ENCODE results near the gene MAGEB16.

The MAGEB16 gene

DNA sequence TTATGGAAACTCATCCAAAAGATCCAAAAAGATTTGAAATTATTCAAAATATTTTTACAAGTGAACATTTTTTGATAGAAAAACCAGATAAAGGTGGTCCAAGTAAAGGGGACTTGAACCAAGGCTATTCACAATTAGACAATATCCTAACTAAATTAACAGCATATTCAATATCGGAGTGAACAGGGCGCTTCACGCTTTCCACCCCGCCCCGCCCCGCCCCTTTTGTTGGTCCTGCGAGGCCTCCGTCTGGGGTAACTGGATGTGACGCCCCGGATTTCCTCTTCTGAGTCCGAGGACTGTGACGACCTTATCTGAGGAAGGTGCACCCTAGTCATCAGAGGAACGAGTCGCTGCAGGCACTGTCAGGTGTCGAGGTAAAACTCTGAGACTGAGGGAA lies at the start of gene MAGEB16:
MAGEB16 (plus strand) TSS at position 301 of the 400 bp plus-strand sequence. CDS start 3,855 bp downstream, outside the sequence.
- no peak for DNase-seq (ENCODE audit: low read depth in 1 of 2, low spot score in 1 of 2)

DNA sequence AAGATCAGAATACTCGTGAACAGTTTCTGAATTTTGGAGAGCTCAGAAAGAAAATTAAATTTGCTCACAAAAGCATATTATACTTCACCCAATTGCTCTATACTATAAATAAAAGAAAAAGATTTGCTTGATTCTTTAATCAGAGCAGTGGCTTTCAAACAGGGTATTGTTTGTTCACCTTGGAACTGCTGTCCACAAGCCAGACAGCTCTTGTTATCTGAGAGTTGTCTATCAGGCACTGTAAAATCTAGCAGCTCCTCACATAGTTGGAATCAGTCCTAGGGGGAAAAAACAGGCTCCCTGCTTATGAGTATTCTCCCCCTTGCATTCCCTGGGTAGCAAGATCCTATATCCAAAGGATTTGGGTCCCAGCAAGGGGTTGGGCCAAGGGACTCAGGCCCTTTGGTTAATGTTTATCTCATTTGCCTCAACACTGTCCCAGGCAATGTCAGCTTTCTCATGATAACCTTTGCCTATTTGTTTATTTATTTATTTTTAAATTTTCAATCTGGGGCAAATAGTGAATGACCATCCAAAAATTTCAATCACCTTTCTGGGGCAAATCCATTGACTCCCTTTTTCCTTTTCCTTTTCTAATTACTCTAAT lies 24.1 kb upstream of the MAGEB16 start:
- DNase-seq (ENCODE audit: low read depth in 1 of 2, low spot score in 1 of 2): no peak

DNA sequence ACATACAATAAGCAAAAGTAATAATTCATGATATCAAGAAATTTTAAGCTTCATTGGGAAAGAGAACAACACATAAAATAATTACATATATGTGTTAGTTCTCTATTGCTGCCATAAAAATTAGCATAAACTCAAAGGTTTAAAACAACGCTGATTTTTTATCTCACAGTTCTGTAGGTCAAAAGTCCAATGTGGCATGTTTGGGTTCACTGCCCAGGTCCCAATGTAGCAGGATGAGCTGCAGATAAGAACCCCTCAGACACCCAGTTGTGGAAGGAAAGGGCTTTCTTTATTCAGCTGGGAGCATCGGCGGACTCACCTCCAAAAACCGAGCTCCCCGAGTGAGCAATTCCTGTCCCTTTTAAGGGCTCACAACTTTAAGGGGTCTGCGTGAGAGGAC lies 13.1 kb upstream of the MAGEB16 start:
- DNase-seq (ENCODE audit: low read depth in 1 of 2, low spot score in 1 of 2): no peak

DNA sequence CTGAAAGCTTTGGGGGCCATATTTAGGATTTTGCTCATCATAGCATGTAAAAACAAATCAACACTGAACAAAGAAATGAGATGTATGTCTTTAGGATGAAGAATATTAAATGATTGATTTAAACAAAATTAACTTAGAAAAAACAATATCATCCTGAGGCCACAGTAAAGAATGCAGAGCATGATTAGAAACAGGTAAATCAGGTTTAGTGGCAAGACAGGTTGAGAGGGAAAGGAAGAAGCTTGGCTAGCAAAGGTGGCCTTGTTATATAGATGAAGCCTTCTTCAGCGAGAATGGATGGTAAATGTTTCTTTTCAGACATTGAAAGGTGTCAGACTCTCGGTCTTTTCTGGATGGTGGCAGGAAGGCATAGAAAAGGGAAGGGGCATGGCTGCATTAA lies 11.9 kb upstream of the MAGEB16 start:
- no peak for DNase-seq (ENCODE audit: low read depth in 1 of 2, low spot score in 1 of 2)

DNA sequence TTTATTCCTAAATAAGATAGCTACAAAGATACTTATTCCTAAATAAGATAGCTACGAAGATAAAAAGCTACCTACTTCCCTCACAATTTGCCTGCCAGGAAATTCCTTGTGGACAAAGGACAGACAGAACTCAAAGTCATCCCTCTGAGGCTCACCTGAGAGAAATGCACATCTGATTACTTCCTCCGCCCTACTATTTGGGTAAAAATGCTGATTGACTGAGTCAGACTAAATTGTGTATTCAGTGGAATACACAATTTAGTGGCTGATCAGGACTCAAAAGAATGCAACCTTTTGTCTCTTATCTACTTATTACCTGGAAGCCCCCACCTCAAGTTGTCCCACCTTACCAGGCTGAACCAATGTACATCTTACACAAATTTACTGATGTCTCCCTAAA lies 10.3 kb upstream of the MAGEB16 start:
- no peak for DNase-seq (ENCODE audit: low read depth in 1 of 2, low spot score in 1 of 2)

DNA sequence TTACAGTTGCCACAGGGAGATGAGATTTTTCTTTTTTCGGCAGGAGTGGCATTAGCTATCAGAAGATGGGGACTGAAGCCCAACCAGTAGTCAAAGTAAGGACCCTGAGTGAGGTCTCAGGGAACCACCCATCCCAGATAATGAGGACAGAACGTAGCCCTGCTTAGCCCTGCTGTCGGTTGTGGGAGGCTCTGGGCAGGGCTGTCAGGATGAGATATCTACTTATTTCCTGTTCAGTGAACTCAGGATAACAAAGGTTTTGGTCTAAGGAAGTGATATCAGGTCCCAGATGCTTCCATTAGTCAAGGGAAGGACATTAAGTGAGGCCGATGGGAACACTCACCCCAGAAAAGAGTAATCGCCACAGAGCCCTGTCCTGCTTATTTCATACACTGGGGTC lies 2.3 kb downstream of the MAGEB16 start:
- no peak for DNase-seq (ENCODE audit: low read depth in 1 of 2, low spot score in 1 of 2)

DNA sequence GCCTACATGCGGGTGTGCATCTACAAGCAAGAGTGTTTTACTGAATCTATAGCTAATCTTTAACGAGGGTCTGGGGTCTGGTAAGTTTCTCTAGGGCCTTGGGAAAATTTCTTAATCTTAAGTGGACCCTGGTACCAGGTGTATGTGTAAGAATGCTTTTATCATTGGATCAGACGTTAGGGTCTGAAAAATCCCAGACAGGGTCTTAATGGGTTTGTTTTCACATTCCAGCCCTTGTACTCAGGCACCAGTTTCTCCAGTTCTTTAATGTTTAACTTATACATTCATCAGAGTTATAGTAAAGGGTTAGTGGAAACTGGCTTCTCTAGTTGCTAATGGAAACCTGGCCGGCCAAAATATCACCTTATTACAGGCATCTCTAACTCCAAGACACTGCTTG lies 11.6 kb downstream of the MAGEB16 start:
- no peak for DNase-seq (ENCODE audit: low read depth in 1 of 2, low spot score in 1 of 2)

DNA sequence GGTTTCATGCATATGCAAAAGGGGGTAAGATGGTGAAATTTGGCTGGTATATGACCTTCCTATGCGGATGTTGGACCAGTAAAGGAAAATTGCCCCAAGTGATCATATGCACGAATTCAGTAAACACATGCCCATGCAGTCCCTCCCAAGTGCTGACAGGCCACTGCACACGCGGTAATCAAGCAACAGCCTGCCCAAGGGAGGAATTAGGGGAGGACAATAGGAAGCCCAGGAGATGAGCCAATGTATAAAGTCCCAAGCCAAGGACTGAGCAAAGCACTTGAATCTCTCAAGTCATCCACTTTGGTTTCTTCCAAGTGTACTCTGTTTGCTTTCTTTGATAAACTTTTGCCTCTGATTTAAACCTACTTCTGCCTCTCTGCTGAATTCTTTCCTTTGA lies 21.1 kb downstream of the MAGEB16 start:
- DNase-seq (ENCODE audit: low read depth in 1 of 2, low spot score in 1 of 2): no peak

DNA sequence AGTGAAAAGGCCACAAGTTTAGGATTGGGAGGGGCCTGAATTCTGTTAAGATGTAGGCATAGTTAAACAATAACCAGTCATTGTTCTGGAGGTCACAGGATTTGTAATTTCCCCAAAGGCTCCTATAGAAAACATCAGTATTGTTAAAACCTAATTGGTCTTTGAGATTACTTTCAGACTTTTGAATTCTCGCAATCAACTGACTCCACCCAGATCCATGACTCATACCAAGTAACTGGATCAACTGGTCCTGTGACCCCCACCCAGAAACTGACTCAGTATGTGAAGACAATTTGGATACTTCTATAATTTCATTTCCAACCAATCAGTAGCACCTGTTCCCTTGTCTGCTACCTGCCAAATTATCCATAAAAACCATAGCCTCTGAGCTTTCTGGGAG lies 28.4 kb downstream of the MAGEB16 start:
- no peak for DNase-seq (ENCODE audit: low read depth in 1 of 2, low spot score in 1 of 2)

DNA sequence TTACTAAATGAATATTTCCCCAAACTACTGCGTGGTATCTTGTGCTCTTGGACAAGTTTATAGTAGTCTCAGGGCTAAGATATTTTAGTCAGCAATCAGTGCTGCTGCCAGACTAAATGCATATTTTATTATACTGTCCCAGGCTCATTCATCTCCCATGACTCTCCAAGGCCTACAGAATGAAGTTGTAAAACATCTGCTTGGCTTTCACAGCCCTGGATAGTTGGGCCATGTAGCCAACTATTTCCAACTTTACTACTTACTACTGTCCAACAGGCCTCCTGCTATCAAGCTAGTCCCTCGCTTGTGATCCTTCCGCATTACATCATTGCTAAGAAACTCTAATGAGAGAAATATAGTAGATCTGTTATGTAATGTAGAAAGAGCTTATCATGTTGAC lies 31.4 kb downstream of the MAGEB16 start:
- no peak for DNase-seq (ENCODE audit: low read depth in 1 of 2, low spot score in 1 of 2)

DNA sequence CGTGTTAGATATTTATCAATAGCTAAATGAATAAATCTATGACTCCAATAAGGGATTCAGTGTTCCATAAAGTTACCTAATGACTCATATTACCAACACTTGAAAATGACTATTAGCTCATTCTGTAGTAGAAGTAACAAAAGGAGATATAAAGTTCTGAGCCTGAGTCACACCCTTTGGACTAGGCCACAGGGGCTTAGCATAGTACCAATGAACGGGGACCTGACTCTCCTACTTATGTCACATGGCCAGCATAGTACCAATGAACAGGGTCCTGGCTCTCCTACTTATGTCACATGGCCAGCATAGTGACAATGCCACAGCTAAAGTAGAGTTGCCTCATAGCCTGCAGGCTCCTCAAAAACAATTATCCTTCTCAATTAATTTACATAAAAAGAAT lies 43.7 kb downstream of the MAGEB16 start:
- no peak for DNase-seq (ENCODE audit: low read depth in 1 of 2, low spot score in 1 of 2)

DNA sequence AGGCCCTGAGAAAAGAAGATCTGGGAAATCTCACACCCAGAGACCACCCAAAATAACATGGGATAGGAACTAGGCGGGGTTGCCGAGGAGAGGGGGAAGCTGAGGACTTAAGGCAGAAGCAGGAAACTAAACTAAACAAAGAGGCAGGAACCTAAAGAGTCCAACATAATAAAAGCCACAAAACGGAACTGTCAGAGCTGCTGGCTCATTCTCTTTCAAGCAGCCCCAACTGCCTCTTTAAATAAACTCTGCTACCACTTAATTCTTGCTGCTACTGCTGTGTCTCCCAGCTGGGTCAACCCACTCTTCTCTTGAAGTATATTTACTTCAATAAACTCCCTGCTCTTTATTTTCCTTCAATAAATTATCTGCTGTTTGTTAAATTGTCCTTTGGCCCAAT lies 44.5 kb downstream of the MAGEB16 start:
- no peak for DNase-seq (ENCODE audit: low read depth in 1 of 2, low spot score in 1 of 2)

DNA sequence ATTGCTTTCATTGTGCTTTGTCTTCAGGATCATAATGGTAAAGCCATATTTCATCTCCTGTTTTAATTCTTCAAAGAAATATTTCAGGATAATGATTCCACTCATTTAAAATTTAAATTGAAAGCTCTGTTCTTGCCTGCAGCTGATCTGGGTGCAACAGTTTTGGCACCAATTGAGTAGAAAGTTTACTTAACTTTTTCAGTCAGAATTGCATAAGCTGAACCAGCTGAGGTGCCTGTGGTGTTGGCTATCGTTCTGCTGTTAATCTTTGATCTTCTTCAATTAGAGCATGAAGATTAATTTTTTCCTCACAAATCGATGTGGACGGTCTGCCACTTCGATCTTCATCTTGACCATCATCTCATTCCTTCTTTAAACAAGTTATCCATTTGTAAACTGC lies 49.6 kb downstream of the MAGEB16 start:
- DNase-seq (ENCODE audit: low read depth in 1 of 2, low spot score in 1 of 2): no peak

Measured in activated T-helper 1 cell treated with anti-CD3 and anti-CD28 coated beads, Interleukin-2, amount 50 U/mL, for 16 hours (primary cell).